B cell (primary cell): Measurements from ENCODE around the gene CD44. TPM values are rescaled to one million over a fixed set of nuclear protein-coding genes. Genes with fewer than 3 reads are reported as not detected.
A peak's percentile ranks its signal among the peaks of the same experiment; 100 is the strongest.

ENCODE experiments used
- ATAC-seq: fragments of 200-7000 bp; cut with Tn5 transposase; one replicate; pipeline ENCODE4 v1.10.0; 2021; ENCODE audit warnings: low read depth, mild to moderate bottlenecking, moderate number of reproducible peaks, moderate library complexity
- CTCF ChIA-PET: fragments of 350-600 bp; sonication (Branson Sonifier 250); formaldehyde crosslinking; loops from one replicate; lab custom pipeline; 2021; ENCODE audit warnings: antibody characterized with exemption, inconsistent platforms; lab: Charles Lee
- POLR2A ChIA-PET: fragments of 350-600 bp; sonication (Branson Sonifier 250); formaldehyde crosslinking; loops from one replicate; lab custom pipeline; 2021; ENCODE audit warnings: antibody characterized with exemption; lab: Charles Lee
- DNase-seq: peaks from one replicate; pipeline ENCODE4 v3.0.0; 2013
- H2AFZ ChIP-seq: 2 replicates; pipeline ENCODE4 v1.6.1; 2012; ENCODE audit warnings: mild to moderate bottlenecking, low read depth, low read length; ENCODE audit not compliant: insufficient read depth, poor library complexity, severe bottlenecking
- H3K27ac ChIP-seq, 2 donors: 1 replicate in 1 of 2; 2 replicates in 1 of 2; pipeline ENCODE4 v1.5.1; 2012 to 2013; ENCODE audit warnings: low read length in 2 of 2, mild to moderate bottlenecking in 2 of 2, moderate library complexity in 1 of 2
- H3K27me3 ChIP-seq, 4 experiments: fragments of 200-600 bp in 1 of 4; sonication (generic) in 1 of 4; replicated peaks in 1 of 4; 1 replicate in 2 of 4; 2 replicates in 2 of 4; pipeline versions ENCODE4 v1.6.1 to v1.7.0; 2013 to 2016; ENCODE audit warnings: low read length in 3 of 4, mild to moderate bottlenecking in 2 of 4, mixed read lengths in 1 of 4, moderate library complexity in 1 of 4; ENCODE audit not compliant: insufficient read depth in 4 of 4, control insufficient read depth in 3 of 4; ENCODE audit errors: control extremely low read depth in 1 of 4
- H3K36me3 ChIP-seq, 2 experiments: replicated peaks in 1 of 2; 1 replicate in 1 of 2; 2 replicates in 1 of 2; pipeline versions ENCODE4 v1.6.1 to v1.7.1; 2013; ENCODE audit warnings: low read length in 1 of 2; ENCODE audit not compliant: insufficient read depth in 2 of 2, control insufficient read depth in 1 of 2; ENCODE audit errors: control extremely low read depth in 1 of 2, extremely low read depth in 1 of 2
- H3K4me1 ChIP-seq, 2 donors: fragments of 200-600 bp in 1 of 2; sonication (generic) in 1 of 2; 1 replicate in 1 of 2; 2 replicates in 1 of 2; pipeline versions ENCODE4 v1.5.1 to v1.6.1; 2013 to 2017; ENCODE audit warnings: low read length in 2 of 2; ENCODE audit not compliant: control insufficient read depth in 2 of 2, insufficient read depth in 2 of 2
- H3K4me2 ChIP-seq: replicated peaks from 2 replicates; pipeline ENCODE3; 2012; ENCODE audit warnings: mild to moderate bottlenecking, low read depth, low read length; ENCODE audit not compliant: poor library complexity, severe bottlenecking
- H3K4me3 ChIP-seq, 5 experiments: fragments of 200-600 bp in 1 of 5; sonication (generic) in 1 of 5; 1 replicate in 3 of 5; 2 replicates in 2 of 5; pipeline versions ENCODE4 v1.5.1 to v1.7.0; 2011 to 2016; ENCODE audit warnings: low read length in 4 of 5, mild to moderate bottlenecking in 4 of 5, low read depth in 2 of 5, control low read depth in 1 of 5, moderate library complexity in 1 of 5; ENCODE audit not compliant: insufficient read depth in 1 of 5; ENCODE audit errors: control extremely low read depth in 1 of 5, extremely low read depth in 1 of 5
- H3K79me2 ChIP-seq: fragments of 200-600 bp; sonication (generic); one replicate; pipeline ENCODE4 v1.6.0; 2016; ENCODE audit warnings: low read length; ENCODE audit not compliant: control insufficient read depth, insufficient read depth
- H3K9ac ChIP-seq: fragments of 200-600 bp; sonication (generic); 2 replicates; pipeline ENCODE4 v1.6.1; 2017; ENCODE audit warnings: mild to moderate bottlenecking, low read length, moderate library complexity
- H3K9me3 ChIP-seq, 3 donors: one replicate each; pipeline versions ENCODE4 v1.6.1 to v1.7.1; 2013; ENCODE audit warnings: low read length in 2 of 3; ENCODE audit not compliant: control insufficient read depth in 2 of 3, insufficient read depth in 1 of 3; ENCODE audit errors: control extremely low read depth in 1 of 3
- H4K20me1 ChIP-seq: 2 replicates; pipeline ENCODE4 v1.6.0; 2012; ENCODE audit warnings: mild to moderate bottlenecking, low read length; ENCODE audit not compliant: insufficient read depth, control insufficient read depth, poor library complexity, severe bottlenecking
- H3K27ac Mint-ChIP-seq: one replicate; pipeline ENCODE4 v1.8.0; 2021; ENCODE audit warnings: mixed read lengths
- H3K27me3 Mint-ChIP-seq: one replicate; pipeline ENCODE4 v1.8.0; 2021; ENCODE audit warnings: mixed read lengths
- H3K4me1 Mint-ChIP-seq: one replicate; pipeline ENCODE4 v1.8.0; 2021; ENCODE audit warnings: mixed read lengths
- H3K4me3 Mint-ChIP-seq: one replicate; pipeline ENCODE4 v1.8.0; 2021; ENCODE audit warnings: mixed read lengths
- H3K9me3 Mint-ChIP-seq: one replicate; pipeline ENCODE4 v1.8.0; 2022; ENCODE audit warnings: mixed read lengths; ENCODE audit not compliant: insufficient read depth
- CTCF ChIP-seq: fragments of 200-600 bp; IDR thresholded peaks from one replicate; pipeline ENCODE4 v1.8.0; 2022; ENCODE audit warnings: antibody characterized with exemption, mild to moderate bottlenecking
- EZH2 ChIP-seq: IDR thresholded peaks from 2 replicates; pipeline ENCODE4 v1.6.1; 2012; ENCODE audit warnings: borderline replicate concordance, low read depth, mild to moderate bottlenecking, moderate library complexity, low read length; ENCODE audit not compliant: insufficient read depth, poor library complexity, severe bottlenecking
- WGBS: methylation state at CpG from one replicate; pipeline ENCODE4 v1.1.5; 2013; ENCODE audit warnings: missing lambda C conversion rate; ENCODE audit not compliant: insufficient coverage; 5-methylcytosine and 5-hydroxymethylcytosine counted together
- intact Hi-C: fragments of 100-400 bp; cut with micrococcal nuclease; formaldehyde crosslinking; loops from one replicate; pipeline ENCODE4 v1.10.0; 2022
- polyA plus RNA-seq: library from polyadenylated mRNA; depleted of rRNA; stranded (reverse); fragments of >200 nt; gene quantifications from 2 replicates; pipeline ENCODE4 v1.2.3, GENCODE V29; 2012
- total RNA-seq, 2 donors: library from RNA; stranded (reverse); fragments of 120-200 nt in 1 of 2; gene quantifications; 1 replicate in 1 of 2; 2 replicates in 1 of 2; pipeline versions ENCODE4 v1.2.3 to v1.2.4, GENCODE V29; 2013 to 2022

CD44 gene
- total and polyA plus RNA-seq, 2 donors (not counting 1 experiment from before 2014, with no cell fraction given), result 261 to 896 TPM

- Histone ChIP-seq H3K27ac (peak overlapping the region; percentile 24 to 87), H3K4me1 (peaks cover 86 to 98% of the 10 kb centered on the region in 2 donors), H3K27me3 (no peaks in the 10 kb centered on the region), H4K20me1 (peaks cover 84% of the 10 kb centered on the region), H3K9me3 (no peaks in the 10 kb centered on the region), H3K36me3 (peaks cover 0 to 61% of the 10 kb centered on the region in 2 experiments), H3K79me2 (peaks cover 96% of the 10 kb centered on the region), H2AFZ (no peak overlapping the region), H3K4me3 (no peak overlapping the region), H3K9ac (no peak overlapping the region), H3K4me2 (peak overlapping the region; percentile 91)
- WGBS, result 100% methylated on average over 2 of the region's 2 CpGs
- TF ChIP-seq CTCF (no peak), EZH2 (no peak)
- intact Hi-C loops, result no loop called here
- ChIA-PET CTCF (interaction anchor here (0.5 to 3.5 kb wide), 10 partner anchors 13 to 147 kb away, joined by 3 to 16 read pairs (median 4); no protein-coding TSS in a partner anchor), POLR2A (interaction anchor here (0.8 to 1.3 kb wide), 2 partner anchors 16 to 67 kb away, joined by 3 to 4 read pairs; no protein-coding TSS in a partner anchor)
- H3K9me3 Mint-ChIP-seq, result no peaks in the 10 kb centered on the region
- peak overlapping the region; percentile 85 for H3K27ac Mint-ChIP-seq
- H3K4me1 Mint-ChIP-seq, result peaks cover 93% of the 10 kb centered on the region
- ATAC-seq (no peak), DNase-seq (no peak)
- H3K4me3 Mint-ChIP-seq, result peak overlapping the region; percentile 78
- H3K27me3 Mint-ChIP-seq, result no peaks in the 10 kb centered on the region
These were observed 7.7 kb downstream of the CD44 start for GRCh38 chr11:35146711-35147110.

DNA sequence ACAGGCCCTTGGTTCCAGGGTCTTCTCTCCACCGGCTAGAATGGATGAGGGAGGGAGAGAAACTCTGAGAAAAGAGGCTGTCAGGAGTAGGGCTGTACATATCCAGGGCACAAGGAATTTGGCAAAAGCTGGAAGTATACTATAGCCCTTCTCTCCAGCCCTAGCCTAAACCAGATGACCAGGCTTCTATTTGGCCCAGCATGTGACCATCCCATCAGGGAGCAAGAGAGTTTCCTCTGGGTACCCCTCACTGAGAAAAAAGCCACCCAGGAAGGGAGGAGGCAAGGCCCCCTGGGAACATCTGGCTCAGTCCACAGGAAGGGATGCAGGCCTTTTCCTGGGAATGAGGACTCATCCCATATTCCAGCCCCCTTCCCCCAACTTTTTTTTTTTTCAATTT, 8.3 kb downstream of the CD44 start:
- intact Hi-C loops, result no loop called here
- no peak for ATAC-seq
- Histone ChIP-seq H4K20me1 (peaks cover 86% of the 10 kb centered on the region), H3K36me3 (peaks cover 0 to 67% of the 10 kb centered on the region in 2 experiments), H3K27ac (peak overlapping the region in 1 of 2 donors; percentile 87), H3K4me3 (no peak overlapping the region), H2AFZ (no peak overlapping the region), H3K4me1 (peaks cover 86 to 98% of the 10 kb centered on the region in 2 donors), H3K4me2 (peak overlapping the region; percentile 91), H3K9me3 (no peaks in the 10 kb centered on the region), H3K9ac (no peak overlapping the region), H3K79me2 (peaks cover 96% of the 10 kb centered on the region), H3K27me3 (no peaks in the 10 kb centered on the region)
- Mint-ChIP-seq H3K27ac (peak overlapping the region; percentile 85), H3K9me3 (no peaks in the 10 kb centered on the region), H3K27me3 (no peaks in the 10 kb centered on the region), H3K4me1 (peaks cover 94% of the 10 kb centered on the region), H3K4me3 (peak overlapping the region; percentile 78)
- POLR2A ChIA-PET, result interaction anchor here (1.3 kb wide), 1 partner anchor 16 kb away, joined by 3 read pairs; no protein-coding TSS in a partner anchor
- TF ChIP-seq CTCF (no peak), EZH2 (no peak)
- WGBS, result no CpG with 5 or more reads among the region's 1 CpG
- CTCF ChIA-PET, result interaction anchor here (0.5 to 3.5 kb wide), 8 partner anchors 13 to 148 kb away, joined by 3 to 16 read pairs (median 4); no protein-coding TSS in a partner anchor
- DNase-seq, result no peak
